VCaP (cell line): Measurements from ENCODE around the gene NFIA.

ENCODE experiments used
- H3K27ac ChIP-seq: fragments of 450-650 bp; 2 replicates; pipeline ENCODE4 v1.5.1; 2017
- TF ChIP-seq, protein P1 (sequence below): fragments of 450-650 bp; conservative IDR thresholded peaks from 2 replicates; pipeline ENCODE4 v1.5.1; 2017; ENCODE audit warnings: mild to moderate bottlenecking, moderate library complexity

The NFIA gene

GRCh38 chr1:61088163-61088974 is 6.0 kb downstream of the NFIA start:
- H3K27ac ChIP-seq = no peak overlapping the region
- TF ChIP-seq, protein P1, sequence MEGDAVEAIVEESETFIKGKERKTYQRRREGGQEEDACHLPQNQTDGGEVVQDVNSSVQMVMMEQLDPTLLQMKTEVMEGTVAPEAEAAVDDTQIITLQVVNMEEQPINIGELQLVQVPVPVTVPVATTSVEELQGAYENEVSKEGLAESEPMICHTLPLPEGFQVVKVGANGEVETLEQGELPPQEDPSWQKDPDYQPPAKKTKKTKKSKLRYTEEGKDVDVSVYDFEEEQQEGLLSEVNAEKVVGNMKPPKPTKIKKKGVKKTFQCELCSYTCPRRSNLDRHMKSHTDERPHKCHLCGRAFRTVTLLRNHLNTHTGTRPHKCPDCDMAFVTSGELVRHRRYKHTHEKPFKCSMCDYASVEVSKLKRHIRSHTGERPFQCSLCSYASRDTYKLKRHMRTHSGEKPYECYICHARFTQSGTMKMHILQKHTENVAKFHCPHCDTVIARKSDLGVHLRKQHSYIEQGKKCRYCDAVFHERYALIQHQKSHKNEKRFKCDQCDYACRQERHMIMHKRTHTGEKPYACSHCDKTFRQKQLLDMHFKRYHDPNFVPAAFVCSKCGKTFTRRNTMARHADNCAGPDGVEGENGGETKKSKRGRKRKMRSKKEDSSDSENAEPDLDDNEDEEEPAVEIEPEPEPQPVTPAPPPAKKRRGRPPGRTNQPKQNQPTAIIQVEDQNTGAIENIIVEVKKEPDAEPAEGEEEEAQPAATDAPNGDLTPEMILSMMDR = no peak

GRCh38 chr1:61089338-61089737 is 7.0 kb downstream of the NFIA start:
- H3K27ac ChIP-seq = no peak overlapping the region
- TF ChIP-seq, protein P1 = no peak

DNA sequence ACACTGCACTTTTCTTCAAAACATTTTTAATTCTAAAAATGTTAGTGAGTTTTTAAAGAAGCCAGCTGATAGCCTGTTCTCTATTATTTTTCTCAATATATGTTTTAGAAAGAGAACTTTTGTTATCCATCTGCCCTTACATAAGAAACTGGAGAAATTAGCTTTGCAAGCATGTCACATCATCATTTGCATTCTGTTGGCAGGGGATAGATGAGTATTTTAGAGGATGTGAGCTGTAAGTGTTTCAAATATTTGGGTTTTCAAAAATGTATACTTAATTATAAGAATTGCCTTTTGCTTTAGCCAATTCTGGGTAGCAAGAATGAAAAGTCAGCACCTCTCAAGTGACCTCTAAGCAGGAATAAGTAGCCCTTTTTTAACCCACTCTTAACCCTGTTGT is 7.4 kb downstream of the NFIA start:
- TF ChIP-seq, protein P1 = no peak
- no peak overlapping the region for H3K27ac ChIP-seq

DNA sequence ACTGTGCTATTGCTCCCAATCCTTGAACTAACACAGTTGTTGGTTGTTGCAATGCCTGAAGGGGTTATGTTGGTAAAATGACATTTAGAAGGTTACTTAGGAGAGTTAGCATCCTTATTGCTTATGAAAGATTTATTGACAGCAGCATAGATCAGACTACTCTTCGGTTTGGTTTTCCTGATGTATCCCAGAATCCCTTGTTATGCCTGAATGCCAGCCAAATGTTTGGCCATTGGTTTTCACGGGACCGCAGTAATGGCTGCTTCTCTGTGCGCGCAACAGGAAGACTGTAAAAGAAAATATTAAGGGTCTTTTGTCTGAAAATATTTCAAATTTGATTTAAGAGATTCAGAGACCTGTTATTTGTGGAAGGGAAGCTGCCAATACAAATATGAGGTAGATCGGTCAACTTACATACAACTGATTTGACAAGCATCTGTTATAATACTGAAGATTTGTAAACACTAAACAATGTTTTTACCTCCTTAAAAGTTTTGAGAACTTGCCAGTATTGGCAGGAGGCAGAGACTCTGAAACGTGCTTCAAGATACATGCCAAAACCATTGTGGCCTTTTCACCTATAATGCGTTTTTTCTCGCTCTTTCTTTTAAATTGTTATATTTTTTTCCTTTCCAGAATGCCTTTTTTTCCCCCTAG is 8.3 kb downstream of the NFIA start:
- 0 out of 2 replicates have a peak overlapping the region, but pooled peaks have one; percentile 4 for H3K27ac ChIP-seq
- TF ChIP-seq, protein P1 = no peak

- H3K27ac ChIP-seq = 0 out of 2 replicates have a peak overlapping the region, but pooled peaks have one; percentile 4
- TF ChIP-seq, protein P1 = no peak
Measured at GRCh38 chr1:61091455-61091854, 9.1 kb downstream of the NFIA start.

- TF ChIP-seq, protein P1 = no peak
- H3K27ac ChIP-seq = no peak overlapping the region
Measured at GRCh38 chr1:61092642-61093041, 10.3 kb downstream of the NFIA start.

DNA sequence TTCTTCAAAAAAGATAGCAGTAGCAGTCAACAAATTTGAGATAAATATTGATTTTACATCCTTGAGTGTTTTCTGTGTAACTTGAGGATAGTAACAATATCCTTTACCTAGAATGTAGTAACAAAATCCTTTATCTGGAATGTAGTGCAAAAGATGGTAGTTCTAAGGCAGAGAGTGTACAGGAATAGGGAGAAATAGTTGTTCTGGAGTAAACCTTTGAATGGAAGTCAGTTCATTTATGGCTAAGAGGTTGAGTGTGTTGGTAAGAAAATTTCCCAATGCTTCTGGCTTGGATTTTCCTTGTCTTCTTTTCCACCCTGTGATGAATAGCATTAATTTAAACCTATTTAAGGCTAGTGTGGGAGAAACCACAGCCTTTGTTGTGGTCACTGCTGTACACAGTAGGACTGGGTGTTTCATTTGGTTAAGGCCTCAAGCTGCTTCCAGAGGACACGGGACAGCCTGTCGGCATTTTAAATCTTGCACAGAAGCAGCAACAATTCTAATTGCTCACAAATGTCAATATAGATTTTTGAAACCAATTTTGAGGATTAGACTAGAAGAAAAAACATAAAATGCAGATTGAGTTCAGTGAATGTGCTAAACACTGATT is 11.3 kb downstream of the NFIA start:
- no peak overlapping the region for H3K27ac ChIP-seq
- TF ChIP-seq, protein P1 = no peak
